DOHH2 (cell line): ENCODE results near the gene RAB11FIP5.

Experiments
- H3F3A ChIP-seq: fragments of 200-600 bp; sonication (generic), shearing (Covaris generic); 2 replicates; pipeline ENCODE4 v1.6.0; 2016; ENCODE audit warnings: antibody characterized with exemption, mild to moderate bottlenecking; ENCODE audit not compliant: control insufficient read depth, insufficient read depth
- H3K27ac ChIP-seq: fragments of 200-600 bp; sonication (generic); 2 replicates; pipeline ENCODE4 v1.5.1; 2014; ENCODE audit warnings: low read depth, mild to moderate bottlenecking, low read length, moderate library complexity
- H3K27me3 ChIP-seq: fragments of 200-600 bp; sonication (generic); 2 replicates; pipeline ENCODE4 v1.6.1; 2014; ENCODE audit warnings: mild to moderate bottlenecking, low read length, mixed read lengths; ENCODE audit not compliant: control insufficient read depth
- H3K36me3 ChIP-seq: fragments of 200-600 bp; sonication (generic); 2 replicates; pipeline ENCODE4 v1.6.1; 2014; ENCODE audit warnings: mild to moderate bottlenecking, low read length, moderate library complexity, mixed read lengths; ENCODE audit not compliant: control insufficient read depth
- H3K4me1 ChIP-seq: fragments of 200-600 bp; sonication (generic); 2 replicates; pipeline ENCODE4 v1.6.1; 2014; ENCODE audit warnings: mild to moderate bottlenecking, low read length, mixed read lengths; ENCODE audit not compliant: control insufficient read depth
- H3K4me2 ChIP-seq: fragments of 200-600 bp; sonication (generic); 2 replicates; pipeline ENCODE4 v1.6.0; 2014; ENCODE audit warnings: mild to moderate bottlenecking, low read length, moderate library complexity
- H3K4me3 ChIP-seq: fragments of 200-600 bp; sonication (generic); 2 replicates; pipeline ENCODE4 v1.5.1; 2014; ENCODE audit warnings: mild to moderate bottlenecking, low read length, mixed read lengths
- H3K79me2 ChIP-seq: fragments of 200-600 bp; sonication (generic); 2 replicates; pipeline ENCODE4 v1.6.1; 2014; ENCODE audit warnings: mild to moderate bottlenecking, low read length, mixed read lengths; ENCODE audit not compliant: control insufficient read depth
- H3K9me2 ChIP-seq: fragments of 200-600 bp; sonication (generic); replicated peaks from 2 replicates; pipeline ENCODE4 v1.6.1; 2014; ENCODE audit warnings: mild to moderate bottlenecking, low read length, mixed read lengths; ENCODE audit not compliant: control insufficient read depth
- H3K9me3 ChIP-seq: fragments of 200-600 bp; sonication (generic); 2 replicates; pipeline ENCODE4 v1.6.1; 2014; ENCODE audit warnings: antibody characterized with exemption, low read length, mixed read lengths; ENCODE audit not compliant: control insufficient read depth, insufficient read depth
- H4K20me1 ChIP-seq: fragments of 200-600 bp; sonication (generic); 2 replicates; pipeline ENCODE4 v1.6.0; 2014; ENCODE audit warnings: low read depth, mild to moderate bottlenecking, antibody characterized with exemption, low read length, moderate library complexity; ENCODE audit not compliant: control insufficient read depth, insufficient read depth
- CTCF ChIP-seq: fragments of 200-600 bp; sonication (generic); IDR thresholded peaks from one replicate; pipeline ENCODE4 v1.5.1; 2014; ENCODE audit warnings: antibody characterized with exemption, mild to moderate bottlenecking, low read depth, low read length; ENCODE audit not compliant: poor library complexity, severe bottlenecking
- EZH2phosphoT487 ChIP-seq: fragments of 200-600 bp; sonication (generic); IDR thresholded peaks from 2 replicates; pipeline ENCODE4 v1.6.1; 2017; ENCODE audit warnings: borderline replicate concordance, mild to moderate bottlenecking, antibody characterized with exemption, low read length, moderate library complexity, mixed read lengths

RAB11FIP5 gene

GRCh38 chr2:73080321-73081131, 32.2 kb downstream of the RAB11FIP5 start:
- H3K27ac ChIP-seq: no peak overlapping the region
- no peak overlapping the region for H3K4me2 ChIP-seq
- H3F3A ChIP-seq: no peaks in the 10 kb centered on the region
- no peaks in the 10 kb centered on the region for H3K36me3 ChIP-seq
- no peaks in the 10 kb centered on the region for H3K4me1 ChIP-seq
- H3K9me3 ChIP-seq: no peaks in the 10 kb centered on the region
- TF ChIP-seq EZH2phosphoT487 (no peak), CTCF (no peak)
- H3K79me2 ChIP-seq: no peaks in the 10 kb centered on the region
- H3K9me2 ChIP-seq: no peaks in the 10 kb centered on the region
- H3K4me3 ChIP-seq: no peak overlapping the region
- peaks cover 32% of the 10 kb centered on the region for H3K27me3 ChIP-seq
- H4K20me1 ChIP-seq: no peaks in the 10 kb centered on the region

GRCh38 chr2:73079636-73080035, 33.1 kb downstream of the RAB11FIP5 start:
- no peak for TF ChIP-seq CTCF
- TF ChIP-seq EZH2phosphoT487: no peak
- Histone ChIP-seq H3K4me3 (no peak overlapping the region), H3K9me2 (no peaks in the 10 kb centered on the region), H3K4me1 (no peaks in the 10 kb centered on the region), H4K20me1 (no peaks in the 10 kb centered on the region), H3K9me3 (no peaks in the 10 kb centered on the region), H3F3A (no peaks in the 10 kb centered on the region), H3K36me3 (no peaks in the 10 kb centered on the region), H3K27me3 (peaks cover 32% of the 10 kb centered on the region), H3K27ac (no peak overlapping the region), H3K79me2 (no peaks in the 10 kb centered on the region), H3K4me2 (no peak overlapping the region)

- no peaks in the 10 kb centered on the region for H3K79me2 ChIP-seq
- no peak overlapping the region for H3K4me2 ChIP-seq
These were observed 34.0 kb downstream of the RAB11FIP5 start for GRCh38 chr2:73078457-73079411.

More at GRCh38 chr2:73078457-73079411, 34.0 kb downstream of the RAB11FIP5 start:
- Histone ChIP-seq H3K4me3 (no peak overlapping the region), H3K27me3 (peaks cover 31% of the 10 kb centered on the region), H3K9me3 (no peaks in the 10 kb centered on the region), H4K20me1 (no peaks in the 10 kb centered on the region), H3K36me3 (no peaks in the 10 kb centered on the region), H3K4me1 (no peaks in the 10 kb centered on the region), H3F3A (no peaks in the 10 kb centered on the region), H3K9me2 (no peaks in the 10 kb centered on the region), H3K27ac (no peak overlapping the region)
- TF ChIP-seq CTCF (no peak), EZH2phosphoT487 (no peak)
